HUES48 (cell line): ENCODE measurements around the gene OR2L2.

ENCODE experiments used
- H3K27ac ChIP-seq: one replicate; pipeline ENCODE4 v1.7.0; 2013; ENCODE audit warnings: low read depth, low read length, inconsistent platforms
- H3K27me3 ChIP-seq: 2 replicates; pipeline ENCODE4 v1.6.1; 2013; ENCODE audit warnings: mild to moderate bottlenecking, low read length; ENCODE audit not compliant: control insufficient read depth, insufficient read depth
- H3K36me3 ChIP-seq: 2 replicates; pipeline ENCODE4 v1.6.1; 2013; ENCODE audit warnings: low read length; ENCODE audit not compliant: control insufficient read depth, insufficient read depth
- H3K4me1 ChIP-seq: 2 replicates; pipeline ENCODE4 v1.6.1; 2013; ENCODE audit warnings: mild to moderate bottlenecking, low read length; ENCODE audit not compliant: control insufficient read depth, insufficient read depth
- H3K4me3 ChIP-seq: 2 replicates; pipeline ENCODE4 v1.5.1; 2013; ENCODE audit warnings: mild to moderate bottlenecking, low read depth, low read length
- H3K9ac ChIP-seq: 2 replicates; pipeline ENCODE4 v1.6.1; 2013; ENCODE audit warnings: mild to moderate bottlenecking, low read depth, low read length, moderate library complexity
- H3K9me3 ChIP-seq: 2 replicates; pipeline ENCODE4 v1.6.1; 2013; ENCODE audit warnings: low read length; ENCODE audit not compliant: control insufficient read depth, insufficient read depth

The OR2L2 gene

GRCh38 chr1:248029770-248030169 is at the start of gene OR2L2:
TSS of gene OR2L2 (plus strand) at chr1:248030070. CDS start at chr1:248038268, 8,198 bp downstream.
- no peaks in the 10 kb centered on the region for H3K4me1 ChIP-seq
- peaks cover 77% of the 10 kb centered on the region for H3K9me3 ChIP-seq
- no peaks in the 10 kb centered on the region for H3K27me3 ChIP-seq
- no peak within 1 kb of the TSS for H3K4me3 ChIP-seq
- H3K36me3 ChIP-seq = no peaks in the 10 kb centered on the region
- no peak within 1 kb of the TSS for H3K27ac ChIP-seq
- no peak within 1 kb of the TSS for H3K9ac ChIP-seq

DNA sequence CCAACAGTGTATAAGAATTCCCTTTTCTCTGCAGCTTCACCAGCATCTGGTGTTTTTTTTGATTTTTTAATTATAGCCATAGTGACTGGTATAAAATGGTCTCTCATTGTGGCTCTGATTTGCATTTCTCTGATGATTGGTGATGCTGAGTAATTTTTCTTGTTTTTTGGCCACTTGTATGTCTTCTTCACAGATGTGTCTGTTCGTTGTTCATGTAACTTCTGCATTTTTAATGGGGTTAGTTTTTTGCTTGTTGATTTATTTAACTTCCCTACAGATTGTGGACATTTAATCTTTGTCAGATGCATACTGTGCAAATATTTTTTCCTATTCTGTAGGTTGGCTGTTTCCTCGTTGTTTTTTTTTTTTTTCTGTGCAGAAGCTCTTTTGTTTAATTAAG is 36.9 kb upstream of the OR2L2 start:
- H3K27me3 ChIP-seq = no peaks in the 10 kb centered on the region
- H3K4me3 ChIP-seq = no peak overlapping the region
- H3K36me3 ChIP-seq = no peaks in the 10 kb centered on the region
- no peak overlapping the region for H3K9ac ChIP-seq
- no peak overlapping the region for H3K27ac ChIP-seq
- peaks cover 90% of the 10 kb centered on the region for H3K9me3 ChIP-seq
- no peaks in the 10 kb centered on the region for H3K4me1 ChIP-seq

- Histone ChIP-seq H3K36me3 (no peaks in the 10 kb centered on the region), H3K27me3 (no peaks in the 10 kb centered on the region), H3K4me3 (no peak overlapping the region), H3K9ac (no peak overlapping the region), H3K9me3 (peaks cover 94% of the 10 kb centered on the region), H3K27ac (no peak overlapping the region), H3K4me1 (no peaks in the 10 kb centered on the region)
Observed at GRCh38 chr1:247998811-247999210, 31.1 kb upstream of the OR2L2 start.

DNA sequence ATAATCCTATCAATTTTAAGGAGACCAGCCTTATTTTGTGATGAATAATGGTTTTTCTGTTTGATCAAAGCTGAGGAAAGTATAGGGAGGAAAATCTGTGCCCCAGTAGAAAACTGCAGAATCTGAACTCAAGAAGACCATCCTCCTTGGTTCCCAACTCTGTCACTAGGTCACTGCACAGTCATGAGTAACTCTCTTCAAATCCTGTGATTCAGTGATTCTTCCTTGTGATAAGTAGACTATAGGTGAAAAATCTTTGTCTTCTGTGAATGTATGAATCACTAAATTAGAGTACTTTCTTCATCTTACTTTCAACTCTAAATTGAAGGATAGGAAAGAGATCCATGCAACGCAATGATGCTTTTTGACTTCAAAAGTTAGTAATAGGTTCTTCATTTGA is 29.7 kb upstream of the OR2L2 start:
- no peaks in the 10 kb centered on the region for H3K36me3 ChIP-seq
- H3K27ac ChIP-seq = no peak overlapping the region
- no peak overlapping the region for H3K4me3 ChIP-seq
- H3K27me3 ChIP-seq = no peaks in the 10 kb centered on the region
- no peak overlapping the region for H3K9ac ChIP-seq
- no peaks in the 10 kb centered on the region for H3K4me1 ChIP-seq
- peaks cover 92% of the 10 kb centered on the region for H3K9me3 ChIP-seq

DNA sequence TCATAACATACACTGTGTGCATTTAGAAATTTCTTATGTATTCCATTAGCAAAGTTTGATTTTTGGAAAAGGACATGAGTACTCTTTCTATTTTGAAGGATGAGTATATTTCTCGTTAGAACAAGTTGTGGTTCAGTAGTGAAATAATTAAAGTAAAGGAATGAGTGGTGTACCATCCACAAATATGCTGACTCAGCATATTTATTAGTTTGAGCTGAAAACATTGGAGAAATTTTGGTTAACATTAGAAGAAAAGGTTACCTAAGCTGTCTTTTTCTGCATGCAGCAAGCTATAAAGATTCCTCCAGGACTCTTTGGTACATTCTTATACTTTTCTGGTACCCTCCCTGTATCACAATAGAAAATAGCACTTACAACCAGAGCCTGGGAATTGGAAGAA is 22.1 kb upstream of the OR2L2 start:
- no peak overlapping the region for H3K27ac ChIP-seq
- no peaks in the 10 kb centered on the region for H3K27me3 ChIP-seq
- no peaks in the 10 kb centered on the region for H3K4me1 ChIP-seq
- peaks cover 84% of the 10 kb centered on the region for H3K9me3 ChIP-seq
- no peak overlapping the region for H3K4me3 ChIP-seq
- no peaks in the 10 kb centered on the region for H3K36me3 ChIP-seq
- H3K9ac ChIP-seq = no peak overlapping the region

DNA sequence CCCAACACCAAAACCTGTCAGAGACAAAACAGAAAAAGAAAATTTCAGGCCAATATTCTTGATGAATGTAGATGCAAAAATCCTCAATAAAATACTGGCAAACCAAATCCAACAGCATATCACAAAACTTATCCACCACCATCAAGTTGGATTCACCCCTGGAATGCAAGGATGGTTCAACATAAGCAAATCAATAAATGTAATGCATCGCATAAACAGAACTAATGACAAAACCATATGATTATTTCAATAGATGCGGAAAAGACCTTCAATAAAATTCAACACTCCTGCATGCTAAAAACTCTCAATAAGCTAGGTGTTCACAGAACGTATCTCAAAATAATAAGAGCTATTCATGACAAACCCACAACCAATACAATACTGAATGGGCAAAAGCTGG is 20.2 kb upstream of the OR2L2 start:
- no peaks in the 10 kb centered on the region for H3K36me3 ChIP-seq
- peaks cover 84% of the 10 kb centered on the region for H3K9me3 ChIP-seq
- no peak overlapping the region for H3K27ac ChIP-seq
- H3K4me1 ChIP-seq = no peaks in the 10 kb centered on the region
- no peaks in the 10 kb centered on the region for H3K27me3 ChIP-seq
- H3K9ac ChIP-seq = no peak overlapping the region
- no peak overlapping the region for H3K4me3 ChIP-seq

DNA sequence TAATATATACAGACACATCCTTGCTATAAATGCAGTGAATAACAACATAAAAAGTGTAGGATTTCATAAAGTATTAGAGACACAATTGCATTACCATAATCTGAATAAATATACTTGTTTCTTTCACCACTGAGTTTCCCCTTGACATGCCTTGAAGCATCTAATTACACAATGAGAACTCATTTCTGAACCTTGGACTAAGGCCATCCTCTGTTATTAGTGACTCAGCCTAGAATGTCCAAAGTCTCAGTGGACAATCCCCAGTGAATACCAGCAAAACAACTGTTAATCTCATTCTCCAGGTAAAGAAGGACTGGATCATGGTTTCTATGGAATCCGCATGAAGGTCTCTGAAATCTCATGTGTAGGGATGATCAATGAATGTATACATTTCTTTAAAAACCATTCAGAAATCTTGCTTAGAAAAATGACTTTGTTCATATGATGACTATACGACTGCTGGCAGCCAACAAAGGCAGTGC is 16.6 kb upstream of the OR2L2 start, which contains the start of gene OR2L5:
TSS of gene OR2L5 (plus strand) at position 432 of the 482 bp plus-strand sequence. CDS start 8,288 bp downstream, outside the sequence.
- Histone ChIP-seq H3K9me3 (peaks cover 83% of the 10 kb centered on the region), H3K27ac (no peak within 1 kb of the TSS), H3K27me3 (no peaks in the 10 kb centered on the region)

DNA sequence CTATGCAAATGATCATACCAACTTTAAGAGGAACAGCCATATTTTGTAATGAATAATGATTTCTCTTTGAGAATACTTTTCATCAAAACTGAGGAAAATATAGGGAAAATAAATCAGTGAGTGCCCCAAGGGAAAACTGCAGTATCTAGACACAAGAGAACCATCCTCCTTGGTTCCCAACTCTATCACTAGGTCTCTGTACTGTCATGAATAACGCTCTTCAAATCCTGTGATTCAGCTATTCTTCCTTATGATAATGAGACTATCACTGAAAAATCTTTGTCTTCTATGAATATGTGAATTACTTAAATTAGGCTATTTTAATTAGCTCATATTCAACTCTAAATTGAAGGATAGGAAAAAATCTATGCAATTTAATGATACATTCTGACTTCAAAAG is 14.1 kb upstream of the OR2L2 start:
- no peaks in the 10 kb centered on the region for H3K4me1 ChIP-seq
- no peak overlapping the region for H3K4me3 ChIP-seq
- H3K9ac ChIP-seq = no peak overlapping the region
- no peaks in the 10 kb centered on the region for H3K27me3 ChIP-seq
- no peak overlapping the region for H3K27ac ChIP-seq
- H3K36me3 ChIP-seq = no peaks in the 10 kb centered on the region
- peaks cover 88% of the 10 kb centered on the region for H3K9me3 ChIP-seq

More for the DNA sequence above, 16.6 kb upstream of the OR2L2 start, which contains the start of gene OR2L5:
- no peak within 1 kb of the TSS; the same call in 1 of the 2 replicates for H3K4me3 ChIP-seq
- no peaks in the 10 kb centered on the region for H3K36me3 ChIP-seq
- no peak within 1 kb of the TSS for H3K9ac ChIP-seq
- no peaks in the 10 kb centered on the region for H3K4me1 ChIP-seq

DNA sequence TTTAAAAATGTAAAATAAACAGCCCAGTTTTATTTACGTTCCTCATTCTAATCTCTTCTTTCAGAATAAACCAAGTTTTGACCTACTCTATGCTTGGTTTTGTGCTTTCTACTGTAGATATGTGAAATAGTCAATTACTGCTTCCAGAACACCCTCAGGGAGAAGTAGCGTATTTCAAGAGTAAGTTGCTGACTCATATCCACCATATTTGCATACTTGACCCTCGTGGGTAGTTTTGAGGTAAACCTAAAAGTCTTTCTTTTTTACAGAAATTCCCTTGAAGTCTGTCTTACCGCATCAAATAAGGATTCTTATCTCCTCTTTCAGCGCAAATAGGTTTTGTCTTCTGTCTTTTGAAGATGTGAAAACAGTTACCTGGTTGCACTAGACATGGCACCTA is 15.3 kb downstream of the OR2L2 start:
- Histone ChIP-seq H3K4me3 (peak overlapping the region; percentile 9; the same call in 1 of the 2 replicates), H3K36me3 (no peaks in the 10 kb centered on the region), H3K9me3 (peaks cover 80% of the 10 kb centered on the region), H3K4me1 (no peaks in the 10 kb centered on the region), H3K27me3 (no peaks in the 10 kb centered on the region), H3K9ac (no peak overlapping the region), H3K27ac (no peak overlapping the region)

DNA sequence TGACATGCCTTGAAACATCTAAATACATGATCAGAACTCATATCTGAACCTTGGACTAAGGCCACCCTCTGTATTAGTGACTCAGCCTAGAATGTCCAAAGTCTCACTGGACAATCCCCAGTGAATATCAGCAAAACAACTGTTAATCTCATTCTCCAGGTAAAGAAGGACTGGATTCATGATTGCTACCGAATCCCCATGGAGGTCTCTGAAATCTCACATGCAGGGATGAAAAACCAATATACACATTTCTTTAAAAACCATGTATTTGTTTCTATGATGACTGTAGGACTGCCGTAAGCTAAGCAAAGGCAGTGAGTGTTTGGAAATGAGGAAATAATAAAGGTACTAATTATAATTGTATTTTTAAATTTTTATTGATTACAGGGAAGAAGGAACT is 16.7 kb downstream of the OR2L2 start, which contains the start of gene OR2L3:
TSS of gene OR2L3 (plus strand) at position 301 of the 400 bp plus-strand sequence. CDS start 13,846 bp downstream, outside the sequence.
- no peak within 1 kb of the TSS for H3K9ac ChIP-seq

DNA sequence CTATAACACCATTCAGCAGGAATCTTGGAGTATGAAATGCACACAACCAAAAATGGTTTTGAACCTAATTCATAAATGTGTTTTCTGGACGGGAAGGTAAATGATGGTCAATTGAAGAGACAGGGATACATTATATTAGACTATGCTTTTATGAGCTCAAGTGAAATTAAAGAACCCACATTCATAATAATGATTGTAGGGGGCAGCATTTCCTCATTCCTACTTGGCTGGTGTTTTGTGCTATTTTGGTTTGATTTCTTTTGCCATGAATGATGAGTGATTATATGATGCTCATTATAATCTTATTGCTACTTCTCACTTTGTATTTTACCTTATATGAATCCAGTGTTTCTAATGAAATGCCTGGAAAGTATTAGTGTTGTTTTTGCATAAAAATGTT is 17.1 kb downstream of the OR2L2 start:
- H3K9me3 ChIP-seq = peaks cover 91% of the 10 kb centered on the region
- H3K36me3 ChIP-seq = no peaks in the 10 kb centered on the region
- H3K27me3 ChIP-seq = no peaks in the 10 kb centered on the region
- H3K9ac ChIP-seq = no peak overlapping the region
- H3K4me1 ChIP-seq = no peaks in the 10 kb centered on the region
- no peak overlapping the region for H3K4me3 ChIP-seq
- no peak overlapping the region for H3K27ac ChIP-seq

More for the DNA sequence above, 16.7 kb downstream of the OR2L2 start, which contains the start of gene OR2L3:
- Histone ChIP-seq H3K36me3 (no peaks in the 10 kb centered on the region), H3K4me3 (peak within 1 kb of the TSS; percentile 9; the same call in 1 of the 2 replicates), H3K4me1 (no peaks in the 10 kb centered on the region), H3K9me3 (peaks cover 86% of the 10 kb centered on the region), H3K27me3 (no peaks in the 10 kb centered on the region), H3K27ac (no peak within 1 kb of the TSS)
